Measurements from ENCODE around the gene C17orf113.

DNA sequence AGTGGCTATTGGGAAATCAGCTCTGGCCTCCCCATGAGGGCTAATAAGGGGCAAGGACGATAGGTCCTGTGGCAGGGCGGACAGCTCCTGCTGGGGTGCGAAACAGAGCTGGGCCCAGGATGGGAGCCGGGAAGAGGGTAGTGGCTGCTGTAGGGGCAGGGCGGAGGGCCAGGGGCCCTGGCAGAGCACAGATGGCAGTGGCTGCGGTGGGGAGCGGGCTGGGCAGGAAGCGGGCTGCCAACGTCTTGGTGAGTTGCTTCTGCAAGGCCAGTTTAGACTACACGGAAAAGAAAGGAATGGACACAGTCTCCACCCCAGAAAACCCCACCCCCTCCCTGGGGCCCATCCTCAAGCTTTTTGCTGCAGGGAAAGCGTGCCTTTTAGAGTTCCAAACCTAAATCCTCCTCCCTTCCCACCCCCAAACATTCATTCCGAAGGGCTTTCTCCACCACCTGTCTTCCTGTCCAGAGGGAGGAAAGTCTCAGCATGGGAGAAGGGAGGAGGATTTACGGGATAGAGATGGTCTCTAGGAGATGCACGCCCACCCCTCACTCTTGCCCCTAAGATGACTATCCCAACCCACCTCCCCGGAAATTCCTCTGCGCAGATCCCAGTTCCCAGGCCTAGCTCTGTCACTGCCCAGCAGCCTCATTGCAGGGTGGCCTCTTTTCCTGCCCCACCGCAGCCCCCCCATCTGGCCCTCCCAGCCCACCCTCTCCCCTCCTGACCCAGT lies 23.4 kb downstream of the C17orf113 start:
- no peak for TF ChIP-seq POLR2AphosphoS5 (IDR thresholded peaks at IDR 0.05; ENCODE audit: borderline replicate concordance, low read depth, low read length)
- TF ChIP-seq EZH2 (IDR thresholded peaks at IDR 0.05) = no peak
